Spinal cord (tissue), 10 donors: Measurements from ENCODE around the gene CST1. TPM values are rescaled to one million over a fixed set of nuclear protein-coding genes. Genes with fewer than 3 reads are reported as not detected.
"Not testable (repeated sequence)": the region's sequence is repeated elsewhere in the genome, so short reads cannot be mapped to it uniquely, and the experiment has no call there.

Experiments used
- DNase-seq, 6 donors: peaks; one replicate each; pipeline versions ENCODE4 v3.0.0 to v3.0.0-alpha.2; 2013 to 2015; ENCODE audit warnings: low spot score in 6 of 6, low read depth in 4 of 6
- H3K27ac ChIP-seq: one replicate; pipeline ENCODE4 v1.5.1; 2013; ENCODE audit warnings: low read depth, low read length, control low read depth
- H3K27me3 ChIP-seq: one replicate; pipeline ENCODE4 v1.6.1; 2013; ENCODE audit warnings: low read length; ENCODE audit not compliant: control insufficient read depth, insufficient read depth
- H3K36me3 ChIP-seq: one replicate; pipeline ENCODE4 v1.6.1; 2013; ENCODE audit warnings: low read length; ENCODE audit not compliant: control insufficient read depth, insufficient read depth
- H3K4me1 ChIP-seq: one replicate; pipeline ENCODE4 v1.6.1; 2013; ENCODE audit warnings: low read length; ENCODE audit not compliant: control insufficient read depth, insufficient read depth
- H3K4me3 ChIP-seq: one replicate; pipeline ENCODE4 v1.5.1; 2013; ENCODE audit warnings: low read depth, low read length, control low read depth
- H3K9me3 ChIP-seq: one replicate; pipeline ENCODE4 v1.6.1; 2013; ENCODE audit warnings: low read length; ENCODE audit not compliant: control insufficient read depth, insufficient read depth
- WGBS: methylation state at CpG from one replicate; pipeline ENCODE4 v1.1.5; 2013; ENCODE audit warnings: missing lambda C conversion rate; ENCODE audit not compliant: insufficient coverage; 5-methylcytosine and 5-hydroxymethylcytosine counted together
- polyA plus RNA-seq, 2 donors: library from polyadenylated mRNA; unstranded; fragments of 120-200 nt; gene quantifications; one replicate each; pipeline ENCODE4 v1.2.1, GENCODE V29; 2013; ENCODE audit not compliant: insufficient read length in 2 of 2
- total RNA-seq, 2 donors: library from RNA; depleted of rRNA in 1 of 2; stranded (reverse); fragments of 120-200 nt in 1 of 2; fragments of >200 nt in 1 of 2; gene quantifications; one replicate each; pipeline versions ENCODE4 v1.2.3 to v1.2.4, GENCODE V29; 2013 to 2014
- donor health status: healthy.

The CST1 gene
- total and polyA plus RNA-seq, 4 donors: 2.1 TPM; not detected in 3

- H3K27me3 ChIP-seq, H3K9me3 ChIP-seq, H3K4me1 ChIP-seq, H3K4me3 ChIP-seq, H3K27ac ChIP-seq, H3K36me3 ChIP-seq: not testable (repeated sequence)
- WGBS: 78% methylated on average over 3 of the region's 10 CpGs
- peak in 1 of 6 donors; percentile 17 for DNase-seq
Measured at GRCh38 chr20:23748975-23749374, 1.8 kb downstream of the CST1 start.

- WGBS: 32% methylated on average over 4 of the region's 7 CpGs
Measured at GRCh38 chr20:23747551-23747950, 3.2 kb downstream of the CST1 start.

GRCh38 chr20:23747092-23747491 lies 3.6 kb downstream of the CST1 start:
- H3K36me3 ChIP-seq, H3K9me3 ChIP-seq, H3K27ac ChIP-seq, H3K4me1 ChIP-seq, DNase-seq, H3K4me3 ChIP-seq, H3K27me3 ChIP-seq: not testable (repeated sequence)
- WGBS: 34% methylated on average over 3 of the region's 4 CpGs

More at GRCh38 chr20:23747551-23747950, 3.2 kb downstream of the CST1 start:
- not testable (repeated sequence) for H3K4me3 ChIP-seq, H3K36me3 ChIP-seq, H3K27me3 ChIP-seq, H3K4me1 ChIP-seq, H3K9me3 ChIP-seq, H3K27ac ChIP-seq
- DNase-seq: peak in 1 of 6 donors; percentile 2

GRCh38 chr20:23746321-23746720 lies 4.4 kb downstream of the CST1 start:
- Histone ChIP-seq H3K4me1 (peaks cover 8% of the 10 kb centered on the region), H3K27me3 (no peaks in the 10 kb centered on the region), H3K9me3 (no peaks in the 10 kb centered on the region), H3K4me3 (no peak overlapping the region), H3K27ac (no peak overlapping the region), H3K36me3 (no peaks in the 10 kb centered on the region)
- 52% methylated on average over 3 of the region's 6 CpGs for WGBS
- DNase-seq: no peak

GRCh38 chr20:23745247-23745646 lies 5.5 kb downstream of the CST1 start:
- H3K9me3 ChIP-seq: no peaks in the 10 kb centered on the region
- no peaks in the 10 kb centered on the region for H3K36me3 ChIP-seq
- no peak overlapping the region for H3K4me3 ChIP-seq
- WGBS: no CpG with 5 or more reads among the region's 2 CpGs
- DNase-seq: no peak
- H3K27ac ChIP-seq: no peak overlapping the region
- peaks cover 8% of the 10 kb centered on the region for H3K4me1 ChIP-seq
- no peaks in the 10 kb centered on the region for H3K27me3 ChIP-seq

- no peaks in the 10 kb centered on the region for H3K36me3 ChIP-seq
- no peaks in the 10 kb centered on the region for H3K9me3 ChIP-seq
- H3K4me1 ChIP-seq: peaks cover 8% of the 10 kb centered on the region
- H3K4me3 ChIP-seq: no peak overlapping the region
- no peak overlapping the region for H3K27ac ChIP-seq
- DNase-seq: no peak
- WGBS: 55% methylated on average over 1 of the region's 1 CpG
- no peaks in the 10 kb centered on the region for H3K27me3 ChIP-seq
Measured at GRCh38 chr20:23744817-23745216, 5.9 kb downstream of the CST1 start.

GRCh38 chr20:23735391-23735790 lies 15.3 kb downstream of the CST1 start:
- H3K4me3 ChIP-seq, H3K27me3 ChIP-seq, H3K36me3 ChIP-seq, H3K4me1 ChIP-seq, H3K9me3 ChIP-seq, DNase-seq, H3K27ac ChIP-seq: not testable (repeated sequence)
- WGBS: 76% methylated on average over 3 of the region's 3 CpGs

- H3K9me3 ChIP-seq, H3K4me1 ChIP-seq, DNase-seq, H3K27ac ChIP-seq, H3K4me3 ChIP-seq, H3K27me3 ChIP-seq, H3K36me3 ChIP-seq: not testable (repeated sequence)
- WGBS: 91% methylated on average over 2 of the region's 2 CpGs
Measured at GRCh38 chr20:23734949-23735348, 15.8 kb downstream of the CST1 start.

GRCh38 chr20:23734440-23734839 lies 16.3 kb downstream of the CST1 start:
- not testable (repeated sequence) for H3K9me3 ChIP-seq, H3K4me1 ChIP-seq, H3K4me3 ChIP-seq, H3K27me3 ChIP-seq, H3K27ac ChIP-seq, H3K36me3 ChIP-seq, DNase-seq
- WGBS: 87% methylated on average over 1 of the region's 1 CpG

- Histone ChIP-seq H3K27ac (no peak overlapping the region), H3K4me1 (no peaks in the 10 kb centered on the region), H3K27me3 (no peaks in the 10 kb centered on the region), H3K9me3 (no peaks in the 10 kb centered on the region), H3K4me3 (no peak overlapping the region), H3K36me3 (no peaks in the 10 kb centered on the region)
- DNase-seq: no peak
- WGBS: 94% methylated on average over 3 of the region's 3 CpGs
Measured at GRCh38 chr20:23727016-23727415, 23.7 kb downstream of the CST1 start.
